HepG2 (cell line): Measurements from ENCODE around the gene NAV1. TPM values are rescaled to one million over a fixed set of nuclear protein-coding genes. Genes with fewer than 3 reads are reported as not detected.

Experiments
- ATAC-seq: fragments of 200-7000 bp; cut with Tn5 transposase; 3 replicates; pipeline ENCODE4 v1.9.1; 2020; ENCODE audit warnings: mild to moderate bottlenecking, moderate library complexity
- BruUV-seq: library from RNA; stranded (reverse); fragments of 400-500 nt; replicated peaks from 2 replicates; lab custom pipeline; 2021; lab: Mats Ljungman, UMichigan
- CTCF ChIA-PET: fragments of 300-600 bp; formaldehyde crosslinking; extraction: SDS; loops from one replicate; lab custom pipeline; 2021; ENCODE audit warnings: low total read pairs, inconsistent platforms, low intra/inter-chr PET ratio; lab: Yijun Ruan, JAX
- POLR2A ChIA-PET: fragments of 350-600 bp; sonication (Branson Sonifier 250); formaldehyde crosslinking; loops from one replicate; lab custom pipeline; 2020; ENCODE audit warnings: antibody characterized with exemption, inconsistent platforms; lab: Yijun Ruan, JAX
- DNase-seq: peaks from one replicate; pipeline ENCODE4 v3.0.0-alpha.2; 2015; ENCODE audit warnings: low spot score
- FAIRE-seq: peaks from 3 replicates; lab custom pipeline; 2011; peaks lifted over from hg19 to GRCh38; lab: Jason Lieb, UNC
- H2AFZ ChIP-seq: one replicate; pipeline ENCODE4 v1.6.1; 2011; ENCODE audit warnings: low read length, inconsistent platforms
- H3K27ac ChIP-seq: fragments of 300-600 bp; 3 replicates; pipeline ENCODE4 v1.8.0; 2011; ENCODE audit warnings: mixed run types, mild to moderate bottlenecking, mixed read lengths, low read length, inconsistent platforms; ENCODE audit not compliant: insufficient read depth; ENCODE audit errors: extremely low read length
- H3K27me3 ChIP-seq, 2 experiments: fragments of 200-600 bp in 1 of 2; 2 replicates in 1 of 2; 3 replicates in 1 of 2; pipeline versions ENCODE4 v1.6.0 to v1.8.0; 2011; ENCODE audit warnings: low read length in 2 of 2, mild to moderate bottlenecking in 2 of 2, moderate library complexity in 2 of 2, inconsistent platforms in 1 of 2; ENCODE audit not compliant: insufficient read depth in 2 of 2, control insufficient read depth in 1 of 2
- H3K36me3 ChIP-seq, 2 experiments: fragments of 200-600 bp in 1 of 2; replicated peaks in 1 of 2; 2 replicates in 1 of 2; 3 replicates in 1 of 2; pipeline versions ENCODE4 v1.5.1 to v1.8.0; 2011; ENCODE audit warnings: low read length in 2 of 2, inconsistent platforms in 1 of 2; ENCODE audit not compliant: insufficient read depth in 2 of 2, control insufficient read depth in 1 of 2
- H3K4me1 ChIP-seq: 2 replicates; pipeline ENCODE4 v1.5.1; 2012; ENCODE audit warnings: low read length, inconsistent platforms; ENCODE audit not compliant: insufficient read depth
- H3K4me2 ChIP-seq: 2 replicates; pipeline ENCODE4 v1.6.0; 2011; ENCODE audit warnings: low read depth, low read length, inconsistent platforms
- H3K4me3 ChIP-seq, 3 experiments: fragments of 200-600 bp in 1 of 3; sonication (generic), shearing (Covaris generic) in 1 of 3; replicated peaks in 1 of 3; 2 replicates each; pipeline ENCODE4 v1.5.1; 2011 to 2016; ENCODE audit warnings: low read length in 3 of 3, inconsistent platforms in 2 of 3, low read depth in 2 of 3, mild to moderate bottlenecking in 2 of 3, control low read depth in 1 of 3, mixed read lengths in 1 of 3; ENCODE audit not compliant: insufficient read depth in 1 of 3
- H3K79me2 ChIP-seq: one replicate; pipeline ENCODE4 v1.6.1; 2011; ENCODE audit warnings: low read length, inconsistent platforms; ENCODE audit not compliant: insufficient read depth
- H3K9ac ChIP-seq: 2 replicates; pipeline ENCODE4 v1.6.0; 2011; ENCODE audit warnings: mild to moderate bottlenecking, low read depth, low read length, inconsistent platforms; ENCODE audit not compliant: insufficient read depth
- H3K9me3 ChIP-seq: 2 replicates; pipeline ENCODE4 v1.5.1; 2012; ENCODE audit warnings: mild to moderate bottlenecking, low read length
- H4K20me1 ChIP-seq: 2 replicates; pipeline ENCODE4 v1.6.0; 2011; ENCODE audit warnings: inconsistent platforms, mild to moderate bottlenecking, low read length, moderate library complexity; ENCODE audit not compliant: insufficient read depth
- FLYWCH1 ChIP-seq: sonication (generic); formaldehyde crosslinking; IDR thresholded peaks from 2 replicates; pipeline ENCODE4 v1.8.1; 2023; ENCODE audit warnings: mild to moderate bottlenecking, missing genetic modification reagents
- HES4 ChIP-seq: sonication (generic); formaldehyde crosslinking; IDR thresholded peaks from 2 replicates; pipeline ENCODE4 v1.9.0; 2021; ENCODE audit warnings: mild to moderate bottlenecking, missing genetic modification reagents, borderline replicate concordance
- NFE2L2 ChIP-seq: fragments of 150-350 bp; IDR thresholded peaks from 2 replicates; pipeline ENCODE4 v1.6.1; 2014; ENCODE audit warnings: low read length
- NFYC ChIP-seq: IDR thresholded peaks from 2 replicates; pipeline ENCODE4 v1.6.1; 2016; ENCODE audit warnings: missing genetic modification reagents, missing compliant biosample characterization
- NPAS2 ChIP-seq: sonication (generic); formaldehyde crosslinking; IDR thresholded peaks from 2 replicates; pipeline ENCODE4 v1.8.0; 2022; ENCODE audit warnings: mild to moderate bottlenecking, missing genetic modification reagents, borderline replicate concordance
- PLRG1 ChIP-seq: fragments of 450-650 bp; conservative IDR thresholded peaks from 2 replicates; pipeline ENCODE4 v1.6.1; 2016
- RELA ChIP-seq: sonication (generic); formaldehyde crosslinking; IDR thresholded peaks from 2 replicates; pipeline ENCODE4 v1.4.0; 2020; ENCODE audit warnings: missing genetic modification reagents
- SMYD3 ChIP-seq: sonication (generic); formaldehyde crosslinking; IDR thresholded peaks from 2 replicates; pipeline ENCODE4 v1.8.1; 2023; ENCODE audit warnings: mild to moderate bottlenecking, missing genetic modification reagents
- SOX6 ChIP-seq, 2 experiments: fragments of 450-650 bp in 1 of 2; sonication (generic) in 1 of 2; formaldehyde crosslinking in 1 of 2; IDR thresholded peaks; 2 replicates each; pipeline versions ENCODE4 v1.4.0 to v1.6.1; 2017 to 2020; ENCODE audit warnings: antibody characterized with exemption in 1 of 2, mild to moderate bottlenecking in 1 of 2, missing genetic modification reagents in 1 of 2
- TOPORS ChIP-seq: sonication (generic); formaldehyde crosslinking; IDR thresholded peaks from 2 replicates; pipeline ENCODE4 v1.8.0; 2023; ENCODE audit warnings: mild to moderate bottlenecking, missing genetic modification reagents
- ZBTB7A ChIP-seq: sonication (generic); formaldehyde crosslinking; IDR thresholded peaks from 2 replicates; pipeline ENCODE4 v1.8.0; 2022; ENCODE audit warnings: mild to moderate bottlenecking, missing genetic modification reagents
- ZNF292 ChIP-seq: sonication (generic); formaldehyde crosslinking; IDR thresholded peaks from 2 replicates; pipeline ENCODE4 v1.8.1; 2022; ENCODE audit warnings: mild to moderate bottlenecking, low read depth, missing genetic modification reagents, borderline replicate concordance
- ZNF678 ChIP-seq: sonication (generic); formaldehyde crosslinking; IDR thresholded peaks from 2 replicates; pipeline ENCODE4 v1.4.0; 2020; ENCODE audit warnings: mild to moderate bottlenecking, missing genetic modification reagents
- ZSCAN9 ChIP-seq: IDR thresholded peaks from 2 replicates; pipeline ENCODE4 v1.6.1; 2016; ENCODE audit warnings: borderline replicate concordance
- WGBS: methylation state at CpG from one replicate; pipeline ENCODE4 v1.1.6; 2017; ENCODE audit warnings: low lambda C conversion rate; 5-methylcytosine and 5-hydroxymethylcytosine counted together
- in situ Hi-C: cut with HindIII; loops from 2 replicates; pipeline ENCODE4 v1.10.0; 2017; ENCODE audit warnings: low pct_unique_long_range_greater_than_20kb; ENCODE audit not compliant: extremely low pct_ligation_motif_present
- intact Hi-C: fragments of 100-400 bp; cut with micrococcal nuclease; formaldehyde crosslinking; loops from one replicate; pipeline ENCODE4 v1.10.0; 2022; ENCODE audit not compliant: unreplicated experiment
- polyA plus RNA-seq, 8 experiments: library from polyadenylated mRNA; depleted of rRNA in 3 of 8; stranded (reverse) in 7 of 8; unstranded in 1 of 8; fragments of >200 nt; fragmentation: Illumina TruSeq in 4 of 8; extraction: Trizol in 4 of 8; gene quantifications; 2 replicates each; pipeline versions ENCODE4 v1.2.1 to v1.2.3, GENCODE V29; 2011 to 2016; ENCODE audit warnings: low read depth in 4 of 8, missing spikeins in 1 of 8, mixed read lengths in 1 of 8; ENCODE audit not compliant: insufficient read depth in 1 of 8
- total RNA-seq, 5 experiments: library from RNA; depleted of rRNA; stranded (reverse); fragments of >200 nt; fragmentation: Illumina TruSeq; extraction: Trizol; gene quantifications; 2 replicates each; pipeline ENCODE4 v1.2.3, GENCODE V29; 2016; ENCODE audit warnings: low read depth in 1 of 5
- TF ChIP-seq, protein P1 (sequence below): IDR thresholded peaks from 2 replicates; pipeline ENCODE4 v1.6.1; 2016; ENCODE audit warnings: low read depth, borderline replicate concordance
- TF ChIP-seq, protein P2 (sequence below): sonication (generic); formaldehyde crosslinking; conservative IDR thresholded peaks from 2 replicates; pipeline ENCODE4 v1.8.1; 2023; ENCODE audit warnings: missing genetic modification reagents

NAV1 gene
- total and polyA plus RNA-seq, 2 of the 13 experiments (the other 11 are each of a cell fraction or from before 2014, with no cell fraction given) = not detected

DNA sequence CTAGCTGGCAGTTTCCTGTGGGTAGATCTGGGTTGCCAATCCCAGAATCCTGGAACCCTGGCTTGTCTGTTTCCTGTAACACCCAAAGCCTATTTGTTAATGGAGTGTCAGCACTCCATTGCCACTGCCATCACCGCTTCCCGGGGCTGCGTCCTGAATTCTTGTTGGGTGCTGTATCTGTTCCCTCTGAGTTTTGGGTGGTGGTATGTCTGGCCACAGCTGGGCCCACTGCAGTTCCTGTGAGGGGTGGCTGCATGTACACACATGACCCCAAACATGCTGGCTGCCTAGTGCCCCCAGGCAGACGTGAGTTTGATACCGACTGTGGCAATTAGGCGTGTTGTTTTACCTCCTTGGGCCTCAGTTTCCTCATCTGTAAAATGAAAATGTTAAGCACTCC is 29.3 kb downstream of the NAV1 start:
- Histone ChIP-seq H3K9ac (no peak overlapping the region), H2AFZ (no peak overlapping the region), H3K27ac (no peak overlapping the region), H3K4me1 (no peaks in the 10 kb centered on the region), H3K4me2 (no peak overlapping the region), H4K20me1 (no peaks in the 10 kb centered on the region), H3K27me3 (peaks cover 1 to 39% of the 10 kb centered on the region in 2 experiments; a peak in 4 of 5 replicates), H3K9me3 (no peaks in the 10 kb centered on the region), H3K36me3 (no peaks in the 10 kb centered on the region), H3K79me2 (no peaks in the 10 kb centered on the region), H3K4me3 (no peak overlapping the region)
- POLR2A ChIA-PET = no interaction called here
- DNase-seq = no peak
- ATAC-seq = no peak
- CTCF ChIA-PET = no interaction called here
- BruUV-seq = no TSS peak
- WGBS = 0% methylated on average over 1 of the region's 6 CpGs
- intact Hi-C loops (no loop called here), in situ Hi-C loops (loop anchor here (10.0 kb wide), 1 partner anchor 217 kb away; no protein-coding TSS in a partner anchor)
- no peak for TF ChIP-seq TOPORS (CRISPR knock-in tag)
- no peak for TF ChIP-seq ZBTB7A (CRISPR knock-in tag)
- TF ChIP-seq NFYC = no peak
- no peak for TF ChIP-seq ZNF292 (CRISPR knock-in tag)
- TF ChIP-seq, protein P1, sequence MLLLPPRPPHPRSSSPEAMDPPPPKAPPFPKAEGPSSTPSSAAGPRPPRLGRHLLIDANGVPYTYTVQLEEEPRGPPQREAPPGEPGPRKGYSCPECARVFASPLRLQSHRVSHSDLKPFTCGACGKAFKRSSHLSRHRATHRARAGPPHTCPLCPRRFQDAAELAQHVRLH (CRISPR knock-in tag) = no peak
- TF ChIP-seq HES4 (CRISPR knock-in tag) = no peak
- no peak for TF ChIP-seq NFE2L2
- TF ChIP-seq, protein P2, sequence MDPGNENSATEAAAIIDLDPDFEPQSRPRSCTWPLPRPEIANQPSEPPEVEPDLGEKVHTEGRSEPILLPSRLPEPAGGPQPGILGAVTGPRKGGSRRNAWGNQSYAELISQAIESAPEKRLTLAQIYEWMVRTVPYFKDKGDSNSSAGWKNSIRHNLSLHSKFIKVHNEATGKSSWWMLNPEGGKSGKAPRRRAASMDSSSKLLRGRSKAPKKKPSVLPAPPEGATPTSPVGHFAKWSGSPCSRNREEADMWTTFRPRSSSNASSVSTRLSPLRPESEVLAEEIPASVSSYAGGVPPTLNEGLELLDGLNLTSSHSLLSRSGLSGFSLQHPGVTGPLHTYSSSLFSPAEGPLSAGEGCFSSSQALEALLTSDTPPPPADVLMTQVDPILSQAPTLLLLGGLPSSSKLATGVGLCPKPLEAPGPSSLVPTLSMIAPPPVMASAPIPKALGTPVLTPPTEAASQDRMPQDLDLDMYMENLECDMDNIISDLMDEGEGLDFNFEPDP = no peak
- no peak for TF ChIP-seq ZNF678 (CRISPR knock-in tag)
- TF ChIP-seq SMYD3 (CRISPR knock-in tag) = no peak
- no peak for TF ChIP-seq SOX6 (IDR thresholded peaks at IDR 0.05)
- TF ChIP-seq SOX6 (CRISPR knock-in tag; IDR thresholded peaks at IDR 0.05) = no peak
- TF ChIP-seq ZSCAN9 (CRISPR knock-in tag) = no peak
- no peak for TF ChIP-seq NPAS2 (CRISPR knock-in tag)
- no peak for TF ChIP-seq PLRG1
- TF ChIP-seq RELA (CRISPR knock-in tag) = no peak
- no peak for TF ChIP-seq FLYWCH1 (CRISPR knock-in tag)
- FAIRE-seq = no peak
